ENCODE data around the gene C5orf15.
"Not testable (repeated sequence)": the region's sequence is repeated elsewhere in the genome, so short reads cannot be mapped to it uniquely, and the experiment has no call there.

C5orf15 gene

GRCh38 chr5:133957080-133957479 is 11.3 kb downstream of the C5orf15 start:
- H3K4me3 ChIP-seq (ENCODE audit: low read depth, low read length), result no peak overlapping the region
- in situ Hi-C loops (cut with HindIII; ENCODE audit: low sequenced_read_pairs), result no loop called here
- no peak for DNase-seq (ENCODE audit: low read depth)
- no peak for TF ChIP-seq CTCF (IDR thresholded peaks at IDR 0.05; ENCODE audit: low read depth, low read length, missing control alignments)

DNA sequence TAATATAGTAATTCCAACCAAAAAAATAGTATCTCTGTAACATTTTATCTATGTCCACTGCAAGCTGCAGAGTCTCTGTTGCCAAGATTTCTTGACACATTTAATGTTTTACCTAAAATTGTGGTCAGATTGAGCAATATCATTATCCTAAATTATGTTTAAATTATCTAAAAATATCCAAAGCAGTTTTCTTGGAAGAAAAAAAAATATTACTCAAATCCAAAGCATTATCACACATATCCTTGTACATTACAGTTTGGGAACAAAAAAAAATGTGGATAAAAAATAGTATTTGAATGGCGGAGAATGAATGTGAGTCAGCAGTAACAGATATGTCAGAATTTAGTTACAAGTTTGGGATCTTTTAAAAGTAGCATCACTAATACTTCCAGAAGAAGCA is 12.2 kb downstream of the C5orf15 start:
- H3K4me3 ChIP-seq (ENCODE audit: low read depth, low read length); in situ Hi-C loops (cut with HindIII; ENCODE audit: low sequenced_read_pairs); DNase-seq (ENCODE audit: low read depth): not testable (repeated sequence)

DNA sequence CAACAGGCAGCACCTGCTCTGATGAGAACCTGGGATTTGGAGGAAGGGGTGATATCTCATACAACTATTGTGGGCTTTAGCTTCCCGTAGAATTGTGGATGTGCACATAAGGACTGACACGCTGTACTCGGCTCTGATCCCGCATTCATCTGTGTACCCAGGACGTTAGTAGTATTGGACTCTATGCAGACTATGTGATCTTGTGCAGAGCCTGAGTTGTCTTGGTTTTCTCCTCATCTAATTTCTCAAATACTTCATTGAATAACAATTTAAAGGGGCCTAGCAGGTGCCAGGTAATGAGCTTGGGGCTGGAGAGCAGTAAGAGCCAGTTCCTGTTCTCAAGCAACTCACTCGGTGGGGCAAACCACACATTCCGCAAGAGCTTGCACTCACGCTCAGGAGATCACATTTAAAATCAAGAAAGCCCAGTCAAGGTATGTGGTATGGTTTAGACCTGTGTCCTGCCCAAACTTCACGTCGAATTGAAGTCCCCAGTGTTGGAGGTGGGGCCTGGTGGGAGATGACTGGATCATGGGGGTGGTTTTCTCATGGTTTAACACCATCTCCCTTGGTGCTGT is 14.8 kb downstream of the C5orf15 start:
- H3K4me3 ChIP-seq (ENCODE audit: low read depth, low read length), result no peak overlapping the region
- no peak for DNase-seq (ENCODE audit: low read depth)
- in situ Hi-C loops (cut with HindIII; ENCODE audit: low sequenced_read_pairs), result no loop called here
- TF ChIP-seq CTCF (IDR thresholded peaks at IDR 0.05; ENCODE audit: low read depth, low read length, missing control alignments), result no peak

GRCh38 chr5:133952729-133953567 is 15.5 kb downstream of the C5orf15 start:
- DNase-seq (ENCODE audit: low read depth), result peak; percentile 82
- no peak overlapping the region for H3K4me3 ChIP-seq (ENCODE audit: low read depth, low read length)
- no peak for TF ChIP-seq CTCF (IDR thresholded peaks at IDR 0.05; ENCODE audit: low read depth, low read length, missing control alignments)
- in situ Hi-C loops (cut with HindIII; ENCODE audit: low sequenced_read_pairs), result no loop called here

DNA sequence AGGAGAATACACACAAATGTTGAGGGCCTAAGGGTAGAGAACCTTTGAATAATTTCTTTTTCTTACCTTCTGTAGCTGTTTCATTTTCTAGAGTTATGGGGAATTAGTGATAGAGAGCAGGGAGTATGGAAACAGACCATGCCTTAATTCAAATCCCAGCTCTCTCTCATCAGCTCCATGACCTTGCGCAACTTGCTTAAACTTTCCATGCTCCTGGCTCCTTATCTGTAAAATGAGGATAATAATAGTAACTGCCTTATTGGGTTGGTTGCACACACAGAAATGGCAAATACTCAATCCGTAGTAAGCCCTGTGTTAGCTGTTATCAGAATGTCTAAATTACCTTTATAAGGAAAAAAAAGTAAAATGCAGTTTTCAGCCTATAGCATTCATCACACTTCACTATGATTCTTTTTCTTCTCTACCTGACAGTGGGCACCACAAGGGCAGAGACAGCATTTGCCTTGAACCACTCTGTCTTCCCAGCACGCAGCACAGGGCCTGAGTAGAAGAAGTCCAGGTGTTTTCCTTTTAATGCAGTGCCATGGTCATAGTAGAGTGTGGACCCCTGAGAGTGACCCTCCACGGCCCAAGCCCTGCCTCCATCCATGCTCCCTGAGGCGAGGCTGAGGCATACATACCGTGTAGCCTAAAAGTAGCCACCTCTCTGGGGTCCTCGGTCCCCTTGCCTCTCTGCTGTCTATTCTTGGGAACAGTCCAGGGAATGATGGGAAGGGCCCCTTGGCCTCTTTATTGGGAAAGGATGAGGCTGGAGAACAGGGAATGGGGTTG is 17.4 kb downstream of the C5orf15 start:
- TF ChIP-seq CTCF (IDR thresholded peaks at IDR 0.05; ENCODE audit: low read depth, low read length, missing control alignments), result no peak
- DNase-seq (ENCODE audit: low read depth), result no peak
- no peak overlapping the region for H3K4me3 ChIP-seq (ENCODE audit: low read depth, low read length)
- in situ Hi-C loops (cut with HindIII; ENCODE audit: low sequenced_read_pairs), result no loop called here

DNA sequence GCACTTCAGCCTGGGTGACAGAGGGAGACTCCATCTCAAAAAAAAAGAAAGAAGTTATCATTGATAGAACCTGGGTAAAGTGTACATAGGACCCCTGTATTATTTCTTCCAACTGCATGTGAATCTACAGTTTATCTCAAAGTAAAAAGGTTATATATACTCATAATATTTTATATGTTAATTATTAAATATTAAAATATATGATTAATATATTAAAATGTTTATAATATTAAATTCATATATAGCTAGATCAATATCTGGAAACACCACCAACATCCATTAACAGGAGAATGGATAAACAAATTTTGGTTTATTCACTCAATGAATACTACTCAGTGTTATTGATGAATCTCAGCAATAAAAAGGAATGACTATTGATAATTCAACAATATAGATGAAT is 19.7 kb downstream of the C5orf15 start:
- H3K4me3 ChIP-seq (ENCODE audit: low read depth, low read length), result no peak overlapping the region
- in situ Hi-C loops (cut with HindIII; ENCODE audit: low sequenced_read_pairs), result loop anchor here (10.0 kb wide), 1 partner anchor 394 kb away; no protein-coding TSS in a partner anchor
- DNase-seq (ENCODE audit: low read depth), result no peak
- no peak for TF ChIP-seq CTCF (IDR thresholded peaks at IDR 0.05; ENCODE audit: low read depth, low read length, missing control alignments)

Data from astrocyte of the cerebellum (primary cell).